Tibial nerve (tissue), 4 donors: ENCODE measurements around the gene LARP1B. TPM values are rescaled to one million over a fixed set of nuclear protein-coding genes. Genes with fewer than 3 reads are reported as not detected.

Experiments
- DNase-seq, 2 donors: peaks; one replicate each; pipeline ENCODE4 v3.0.0-alpha.2; 2019; ENCODE audit warnings: low spot score in 2 of 2
- H3K27ac ChIP-seq, 4 donors: fragments of 200-600 bp; sonication (generic) in 3 of 4; one replicate each; pipeline ENCODE4 v1.5.1; 2017 to 2019; ENCODE audit warnings: mild to moderate bottlenecking in 1 of 4
- H3K27me3 ChIP-seq, 2 donors: fragments of 200-600 bp; sonication (generic) in 1 of 2; one replicate each; pipeline versions ENCODE4 v1.5.1 to v1.6.0; 2017 to 2019
- H3K36me3 ChIP-seq, 3 donors: fragments of 200-600 bp; sonication (generic); one replicate each; pipeline ENCODE4 v1.5.1; 2018 to 2019
- H3K4me1 ChIP-seq, 4 donors: fragments of 200-600 bp; sonication (generic) in 3 of 4; one replicate each; pipeline ENCODE4 v1.5.1; 2017 to 2019
- H3K4me3 ChIP-seq, 4 donors: fragments of 200-600 bp; sonication (generic) in 3 of 4; one replicate each; pipeline ENCODE4 v1.5.1; 2017 to 2019; ENCODE audit warnings: mild to moderate bottlenecking in 1 of 4, moderate library complexity in 1 of 4
- H3K9me3 ChIP-seq, 4 donors: fragments of 200-600 bp; sonication (generic) in 3 of 4; one replicate each; pipeline ENCODE4 v1.5.1; 2017 to 2019
- EP300 ChIP-seq, 2 donors: sonication (generic); formaldehyde crosslinking; IDR thresholded peaks; one replicate each; pipeline ENCODE4 v1.6.1; 2017; ENCODE audit warnings: antibody characterized with exemption in 2 of 2, mild to moderate bottlenecking in 1 of 2
- POLR2A ChIP-seq, 2 donors: fragments of 450-650 bp; IDR thresholded peaks; one replicate each; pipeline ENCODE4 v1.6.1; 2017; ENCODE audit warnings: antibody characterized with exemption in 2 of 2, mild to moderate bottlenecking in 2 of 2, moderate library complexity in 2 of 2
- WGBS, 2 donors: methylation state at CpG; one replicate each; pipeline ENCODE4 v1.1.5; 2018; 5-methylcytosine and 5-hydroxymethylcytosine counted together
- total RNA-seq, 4 donors: library from RNA; depleted of rRNA; stranded (reverse); fragments of >200 nt; gene quantifications; one replicate each; pipeline ENCODE4 v1.1.0, GENCODE V29; 2016
- TF ChIP-seq, protein P1 (sequence below), 5 experiments: fragments of 200-600 bp in 3 of 5; fragments of 450-650 bp in 2 of 5; sonication (generic) in 3 of 5; IDR thresholded peaks; one replicate each; pipeline ENCODE4 v1.5.1; 2016 to 2019; ENCODE audit warnings: antibody characterized with exemption in 5 of 5, mild to moderate bottlenecking in 3 of 5, moderate library complexity in 2 of 5

Gene LARP1B
- total RNA-seq, 4 donors from 2014 or later, result 23.1 to 43.8 (median 34.4) TPM

DNA sequence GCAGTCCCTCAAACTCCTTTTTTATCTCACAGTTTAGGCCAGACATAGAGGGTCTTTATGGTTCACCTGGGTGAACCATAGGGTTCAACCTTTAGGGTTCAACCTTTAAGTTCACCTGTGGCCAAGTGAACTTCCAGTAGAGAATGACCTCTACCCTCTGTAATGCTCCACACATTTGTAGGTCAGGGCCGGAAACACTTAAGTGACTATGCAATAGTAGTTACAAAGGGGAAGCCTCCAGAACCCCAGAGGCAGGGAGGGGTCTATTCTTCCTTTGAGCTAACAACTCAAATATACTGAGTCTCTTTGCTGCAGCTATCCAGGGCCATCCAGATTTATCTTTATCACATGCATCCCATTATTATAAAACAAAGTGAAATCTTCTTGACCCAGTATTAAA is 100.0 kb downstream of the LARP1B start:
- no peak for DNase-seq
- peaks cover 0 to 1% (median 0%) of the 10 kb centered on the region in 3 donors for H3K36me3 ChIP-seq
- H3K4me3 ChIP-seq, result no peak overlapping the region
- TF ChIP-seq EP300 (IDR thresholded peaks at IDR 0.05), result no peak
- TF ChIP-seq, protein P1, sequence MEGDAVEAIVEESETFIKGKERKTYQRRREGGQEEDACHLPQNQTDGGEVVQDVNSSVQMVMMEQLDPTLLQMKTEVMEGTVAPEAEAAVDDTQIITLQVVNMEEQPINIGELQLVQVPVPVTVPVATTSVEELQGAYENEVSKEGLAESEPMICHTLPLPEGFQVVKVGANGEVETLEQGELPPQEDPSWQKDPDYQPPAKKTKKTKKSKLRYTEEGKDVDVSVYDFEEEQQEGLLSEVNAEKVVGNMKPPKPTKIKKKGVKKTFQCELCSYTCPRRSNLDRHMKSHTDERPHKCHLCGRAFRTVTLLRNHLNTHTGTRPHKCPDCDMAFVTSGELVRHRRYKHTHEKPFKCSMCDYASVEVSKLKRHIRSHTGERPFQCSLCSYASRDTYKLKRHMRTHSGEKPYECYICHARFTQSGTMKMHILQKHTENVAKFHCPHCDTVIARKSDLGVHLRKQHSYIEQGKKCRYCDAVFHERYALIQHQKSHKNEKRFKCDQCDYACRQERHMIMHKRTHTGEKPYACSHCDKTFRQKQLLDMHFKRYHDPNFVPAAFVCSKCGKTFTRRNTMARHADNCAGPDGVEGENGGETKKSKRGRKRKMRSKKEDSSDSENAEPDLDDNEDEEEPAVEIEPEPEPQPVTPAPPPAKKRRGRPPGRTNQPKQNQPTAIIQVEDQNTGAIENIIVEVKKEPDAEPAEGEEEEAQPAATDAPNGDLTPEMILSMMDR (IDR thresholded peaks at IDR 0.05), result no peak
- TF ChIP-seq POLR2A (IDR thresholded peaks at IDR 0.05), result no peak
- peaks cover 0 to 7% (median 0%) of the 10 kb centered on the region in 4 donors for H3K4me1 ChIP-seq
- H3K9me3 ChIP-seq, result peaks cover 0 to 6% (median 0%) of the 10 kb centered on the region in 4 donors
- 93 to 100% methylated on average over 1 of the region's 1 CpG for WGBS, 2 donors
- H3K27ac ChIP-seq, result no peak overlapping the region
- no peaks in the 10 kb centered on the region for H3K27me3 ChIP-seq

DNA sequence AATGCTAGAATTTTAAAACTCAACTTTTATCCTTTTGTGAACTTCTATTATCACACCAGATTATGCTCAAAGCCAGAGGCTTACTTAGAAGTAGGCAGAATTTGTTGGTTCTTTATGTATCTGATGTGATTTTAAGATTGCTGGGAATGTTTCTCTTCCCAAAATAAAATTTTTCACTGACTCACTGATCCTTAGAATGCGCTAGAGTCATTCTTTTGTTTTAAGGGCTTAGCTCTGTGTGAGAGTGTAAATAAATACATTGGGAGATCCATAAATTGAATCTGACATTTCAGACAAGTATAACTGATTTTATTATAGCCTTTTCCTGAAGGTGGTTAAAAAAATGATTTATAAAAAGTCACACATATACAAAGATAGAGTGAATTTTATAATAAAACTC is 101.3 kb downstream of the LARP1B start:
- H3K9me3 ChIP-seq, result no peaks in the 10 kb centered on the region
- H3K4me1 ChIP-seq, result peaks cover 0 to 7% (median 0%) of the 10 kb centered on the region in 4 donors
- no peaks in the 10 kb centered on the region for H3K36me3 ChIP-seq
- no peak overlapping the region for H3K27ac ChIP-seq
- H3K4me3 ChIP-seq, result no peak overlapping the region
- H3K27me3 ChIP-seq, result no peaks in the 10 kb centered on the region
- WGBS, 2 donors, result 90 to 96% methylated on average over 1 of the region's 1 CpG
- DNase-seq, result no peak
- no peak for TF ChIP-seq EP300 (IDR thresholded peaks at IDR 0.05)
- TF ChIP-seq, protein P1 (IDR thresholded peaks at IDR 0.05), result no peak
- no peak for TF ChIP-seq POLR2A (IDR thresholded peaks at IDR 0.05)

DNA sequence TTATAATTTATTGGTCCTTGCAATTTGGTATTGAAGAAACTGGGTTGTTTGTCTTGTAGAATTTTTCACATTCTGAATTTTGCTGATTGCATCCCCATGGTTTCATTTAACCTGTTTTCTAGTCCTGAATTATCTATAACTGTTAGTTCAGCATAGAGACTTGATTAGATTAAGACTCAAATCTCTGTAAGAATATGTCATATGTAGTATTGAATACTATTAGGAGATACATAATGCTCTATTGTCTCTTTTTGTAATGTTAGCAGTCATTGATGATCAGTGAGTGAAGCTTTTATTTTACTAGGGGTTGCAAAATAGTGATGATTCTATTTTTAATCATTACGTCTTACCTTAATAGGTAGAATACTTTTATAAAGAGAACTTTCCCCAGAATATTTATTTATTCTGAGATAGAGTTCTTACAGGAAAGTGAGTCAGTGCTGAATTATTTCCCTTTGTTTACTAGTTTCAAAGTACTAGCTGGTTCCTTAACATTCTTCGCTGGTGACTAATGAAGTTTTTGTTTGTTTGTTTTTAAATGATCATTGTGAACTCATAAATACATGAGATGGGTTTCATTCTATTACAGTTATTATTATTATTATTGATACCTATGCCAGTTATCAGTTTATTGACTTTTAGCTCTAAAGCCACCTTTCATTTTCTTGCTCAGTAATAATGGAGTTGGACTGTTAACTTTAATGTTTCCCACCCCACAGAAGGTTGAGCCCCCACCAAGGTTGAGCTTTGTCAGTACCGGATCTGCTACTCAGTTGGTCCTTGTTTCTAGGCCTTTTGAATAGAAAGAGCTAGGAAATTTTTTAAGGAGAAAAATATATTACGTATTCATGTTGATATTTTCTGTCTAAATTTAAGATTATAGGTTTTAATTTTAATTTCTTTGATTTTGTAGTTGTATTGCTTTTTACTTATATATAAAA is 102.3 kb downstream of the LARP1B start:
- Histone ChIP-seq H3K9me3 (no peaks in the 10 kb centered on the region), H3K27ac (no peak overlapping the region), H3K4me1 (peaks cover 0 to 7% (median 0%) of the 10 kb centered on the region in 4 donors), H3K27me3 (no peaks in the 10 kb centered on the region), H3K36me3 (no peaks in the 10 kb centered on the region), H3K4me3 (no peak overlapping the region)
- WGBS, 2 donors, result 68 to 73% methylated on average over 4 of the region's 4 CpGs
- DNase-seq, result no peak
- TF ChIP-seq POLR2A (IDR thresholded peaks at IDR 0.05) (no peak), EP300 (IDR thresholded peaks at IDR 0.05) (no peak)
- TF ChIP-seq, protein P1 (IDR thresholded peaks at IDR 0.05), result no peak

DNA sequence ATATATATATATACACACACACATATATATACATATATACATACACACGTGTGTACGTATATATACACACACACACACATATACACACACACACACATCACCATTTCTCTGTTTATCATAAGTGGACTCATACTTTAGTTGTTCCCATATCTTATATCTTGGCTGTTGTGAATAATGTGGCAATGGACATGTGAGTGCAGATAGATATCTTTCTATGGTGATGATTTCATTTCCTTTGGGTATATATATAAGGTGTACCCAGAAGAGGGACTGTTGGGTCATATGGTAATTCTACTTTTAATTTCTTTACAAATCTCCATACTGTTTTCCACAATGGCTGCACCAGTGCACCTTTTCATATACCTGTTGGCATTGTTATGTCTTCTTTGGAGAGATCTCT is 105.9 kb downstream of the LARP1B start:
- 92 to 98% methylated on average over 2 of the region's 2 CpGs for WGBS, 2 donors
- Histone ChIP-seq H3K4me3 (no peak overlapping the region), H3K27me3 (no peaks in the 10 kb centered on the region), H3K4me1 (peaks cover 0 to 7% (median 0%) of the 10 kb centered on the region in 4 donors), H3K27ac (no peak overlapping the region), H3K36me3 (no peaks in the 10 kb centered on the region), H3K9me3 (no peaks in the 10 kb centered on the region)
- no peak for DNase-seq
- TF ChIP-seq EP300 (IDR thresholded peaks at IDR 0.05), result no peak

DNA sequence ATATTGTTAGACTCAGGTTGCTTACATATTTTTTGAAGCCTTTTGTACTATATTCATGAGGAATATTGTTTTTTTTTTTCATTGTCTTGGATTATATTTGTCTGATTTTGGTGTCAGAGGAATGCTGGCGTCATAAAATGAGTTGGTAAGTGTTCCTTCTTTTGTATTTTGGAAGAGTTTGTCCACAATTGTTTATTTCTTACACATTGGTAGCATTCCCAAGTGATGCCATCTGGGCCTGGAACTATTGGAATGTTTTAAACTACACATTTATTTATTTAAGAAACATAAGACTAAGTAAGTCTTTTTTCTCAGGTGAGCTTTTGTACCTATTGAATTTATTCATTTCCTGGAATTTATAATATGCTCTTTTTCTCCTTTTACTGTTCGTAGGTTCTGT is 107.6 kb downstream of the LARP1B start:
- WGBS, 2 donors, result 90 to 91% methylated on average over 2 of the region's 2 CpGs

More for the DNA sequence above, 107.6 kb downstream of the LARP1B start:
- H3K27me3 ChIP-seq, result no peaks in the 10 kb centered on the region
- no peak overlapping the region for H3K4me3 ChIP-seq
- H3K27ac ChIP-seq, result no peak overlapping the region
- H3K36me3 ChIP-seq, result no peaks in the 10 kb centered on the region
- DNase-seq, result no peak
- H3K9me3 ChIP-seq, result no peaks in the 10 kb centered on the region
- TF ChIP-seq EP300 (IDR thresholded peaks at IDR 0.05) (no peak), POLR2A (IDR thresholded peaks at IDR 0.05) (no peak)
- TF ChIP-seq, protein P1 (IDR thresholded peaks at IDR 0.05), result no peak
- no peaks in the 10 kb centered on the region for H3K4me1 ChIP-seq
